Hypothalamus (tissue), 51 donors: ENCODE results near the gene TM9SF2.
"Not testable (repeated sequence)": the region's sequence is repeated elsewhere in the genome, so short reads cannot be mapped to it uniquely, and the experiment has no call there.

Experiments
- DNase-seq, 51 donors: peaks; one replicate each; lab custom pipeline; 2025; lab: John Stamatoyannopoulos, UW

The TM9SF2 gene, protein sequence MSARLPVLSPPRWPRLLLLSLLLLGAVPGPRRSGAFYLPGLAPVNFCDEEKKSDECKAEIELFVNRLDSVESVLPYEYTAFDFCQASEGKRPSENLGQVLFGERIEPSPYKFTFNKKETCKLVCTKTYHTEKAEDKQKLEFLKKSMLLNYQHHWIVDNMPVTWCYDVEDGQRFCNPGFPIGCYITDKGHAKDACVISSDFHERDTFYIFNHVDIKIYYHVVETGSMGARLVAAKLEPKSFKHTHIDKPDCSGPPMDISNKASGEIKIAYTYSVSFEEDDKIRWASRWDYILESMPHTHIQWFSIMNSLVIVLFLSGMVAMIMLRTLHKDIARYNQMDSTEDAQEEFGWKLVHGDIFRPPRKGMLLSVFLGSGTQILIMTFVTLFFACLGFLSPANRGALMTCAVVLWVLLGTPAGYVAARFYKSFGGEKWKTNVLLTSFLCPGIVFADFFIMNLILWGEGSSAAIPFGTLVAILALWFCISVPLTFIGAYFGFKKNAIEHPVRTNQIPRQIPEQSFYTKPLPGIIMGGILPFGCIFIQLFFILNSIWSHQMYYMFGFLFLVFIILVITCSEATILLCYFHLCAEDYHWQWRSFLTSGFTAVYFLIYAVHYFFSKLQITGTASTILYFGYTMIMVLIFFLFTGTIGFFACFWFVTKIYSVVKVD

DNA sequence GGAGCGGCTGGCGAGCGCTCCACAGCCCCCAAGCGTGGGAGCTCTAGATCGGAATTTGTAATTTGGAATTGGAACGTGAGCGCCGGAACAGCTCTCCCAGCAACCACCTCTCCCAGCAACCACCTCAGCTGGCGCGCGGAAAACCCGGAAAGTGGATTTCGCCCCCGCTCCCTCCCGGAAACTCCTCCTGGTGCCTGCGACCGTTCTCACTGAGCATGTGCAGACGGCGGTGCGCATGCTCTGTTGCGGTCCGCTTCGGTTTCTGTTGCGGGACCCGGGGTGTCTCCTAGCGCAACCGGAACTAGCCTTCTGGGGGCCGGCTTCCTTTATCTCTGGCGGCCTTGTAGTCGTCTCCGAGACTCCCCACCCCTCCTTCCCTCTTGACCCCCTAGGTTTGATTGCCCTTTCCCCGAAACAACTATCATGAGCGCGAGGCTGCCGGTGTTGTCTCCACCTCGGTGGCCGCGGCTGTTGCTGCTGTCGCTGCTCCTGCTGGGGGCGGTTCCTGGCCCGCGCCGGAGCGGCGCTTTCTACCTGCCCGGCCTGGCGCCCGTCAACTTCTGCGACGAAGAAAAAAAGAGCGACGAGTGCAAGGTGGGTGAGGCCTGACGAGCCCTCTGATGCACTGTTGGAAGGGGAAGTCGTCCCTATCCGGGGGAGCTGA lies at the start of gene TM9SF2:
TM9SF2 (plus strand) TSS at position 289 of the 664 bp plus-strand sequence; CDS start at position 424, 135 bp downstream.
- DNase-seq, result peak; percentile 62 to 98 (median 91)

DNA sequence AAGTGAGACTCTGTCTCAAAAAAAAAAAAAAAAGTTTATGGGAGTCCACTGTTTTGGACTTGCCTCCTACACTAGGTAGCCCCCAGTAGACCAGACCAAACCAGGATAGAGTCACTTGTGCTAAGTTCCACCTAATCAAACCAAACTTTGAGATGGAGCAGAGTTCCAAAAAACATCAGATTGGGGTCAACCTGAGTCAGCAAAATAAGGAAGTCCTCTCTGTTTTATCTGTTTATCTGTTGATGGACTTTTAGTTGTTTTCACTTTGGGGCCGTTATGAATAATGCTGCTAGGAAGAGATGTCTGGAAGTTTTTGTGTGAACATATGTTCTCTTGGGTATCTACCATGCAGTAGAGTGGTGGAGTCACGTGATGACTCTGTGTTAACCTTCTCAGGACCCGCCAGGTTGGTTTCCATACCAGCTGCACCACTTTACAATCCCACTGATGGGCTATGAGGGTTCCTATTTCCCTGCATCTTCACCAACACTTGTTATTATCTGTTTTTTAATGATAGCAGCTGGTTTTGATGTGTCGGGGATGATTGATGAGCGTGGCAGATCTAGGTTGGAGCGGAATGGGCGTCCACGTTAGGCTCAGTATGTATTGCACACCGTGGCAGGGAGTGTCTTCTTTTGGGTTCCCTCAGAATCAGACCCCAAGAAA lies 46.6 kb upstream of the TM9SF2 start:
- no peak for DNase-seq

DNA sequence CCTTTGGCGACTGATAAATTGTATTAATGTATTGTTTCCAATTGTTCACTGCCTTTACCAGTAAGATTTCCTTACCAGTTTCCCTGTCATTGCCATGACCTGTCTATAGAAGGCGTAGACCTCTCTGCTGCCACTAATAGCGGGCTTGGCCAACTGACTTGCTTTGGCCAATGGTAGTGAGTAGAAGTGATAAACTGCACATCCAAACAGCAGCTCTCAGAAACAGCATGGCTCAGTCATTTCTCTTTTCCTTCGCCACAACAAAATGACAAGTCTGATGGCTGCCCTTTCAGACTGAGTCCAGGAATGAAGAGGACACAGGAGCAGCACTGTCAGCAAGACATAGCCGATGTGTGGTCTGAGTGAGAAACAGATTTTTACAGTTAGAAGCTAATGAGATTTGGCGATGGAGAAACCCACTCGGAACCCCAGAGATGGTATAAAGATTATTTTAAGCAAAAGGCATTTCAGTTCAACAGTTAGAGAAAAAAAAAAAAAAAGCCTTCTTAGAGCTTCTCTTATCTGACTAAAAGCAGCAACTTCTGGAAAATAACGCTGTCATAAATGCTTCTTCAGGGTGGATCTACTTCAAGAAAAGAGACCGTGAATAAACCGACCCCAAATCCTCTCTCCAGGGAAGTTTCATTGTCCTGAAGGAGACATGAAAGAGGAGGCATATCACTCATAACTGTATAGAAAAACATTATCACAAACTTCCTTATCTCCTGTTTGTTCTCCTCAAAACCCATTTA lies 42.0 kb upstream of the TM9SF2 start:
- no peak for DNase-seq

DNA sequence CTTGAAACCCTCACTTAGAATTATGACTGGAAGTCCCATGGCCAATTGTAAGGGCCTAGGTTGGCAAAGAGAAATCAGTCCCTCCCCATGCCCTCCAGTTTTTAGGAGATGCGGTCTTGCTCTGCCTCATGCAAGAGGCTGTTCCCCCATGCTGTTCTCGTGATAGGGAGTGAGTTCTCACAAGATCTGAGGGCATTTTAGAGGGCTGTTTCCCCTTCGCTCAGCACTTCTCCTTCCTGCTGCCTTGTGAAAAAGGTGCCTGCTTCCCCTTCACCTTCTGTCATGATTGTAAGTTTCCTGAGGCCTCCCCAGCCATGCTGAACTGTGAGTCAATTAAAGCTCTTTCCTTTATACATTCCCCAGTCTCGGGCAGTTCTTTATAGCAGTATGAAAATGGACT lies 40.5 kb upstream of the TM9SF2 start:
- DNase-seq, result not testable (repeated sequence)

DNA sequence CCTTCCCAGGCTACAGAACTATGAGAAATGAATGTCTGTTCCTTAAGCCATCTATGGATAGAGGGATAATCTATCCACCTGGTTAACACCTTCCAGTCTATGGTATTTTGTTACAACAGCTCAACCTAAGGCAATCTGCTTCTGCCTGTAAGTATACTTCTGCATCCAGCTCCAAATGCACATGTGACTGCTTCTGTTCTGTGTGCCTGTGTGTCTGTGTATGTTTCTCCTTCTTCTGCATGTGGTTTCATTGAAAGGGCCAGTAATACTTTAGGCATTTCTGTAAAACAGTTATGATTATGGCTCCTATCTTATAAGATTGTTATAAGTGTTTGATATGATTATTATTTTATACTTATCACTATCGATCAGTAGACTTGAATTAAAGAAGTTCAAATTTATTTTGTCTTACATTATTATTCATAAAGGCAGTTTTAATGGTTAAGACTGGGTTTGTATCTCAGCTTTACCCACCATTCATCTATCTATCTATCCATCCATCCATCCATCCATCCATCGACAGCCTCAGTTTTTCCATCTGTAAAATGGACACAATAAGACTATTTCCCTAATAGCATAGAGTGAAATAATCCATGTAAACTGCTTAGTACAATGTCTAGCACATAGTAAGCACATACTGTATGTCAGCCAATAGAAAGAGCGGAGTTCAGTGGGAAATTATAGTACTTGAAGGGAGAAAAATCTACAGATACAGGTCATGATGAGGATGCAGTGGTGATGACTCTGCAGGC lies 37.5 kb upstream of the TM9SF2 start:
- no peak for DNase-seq

DNA sequence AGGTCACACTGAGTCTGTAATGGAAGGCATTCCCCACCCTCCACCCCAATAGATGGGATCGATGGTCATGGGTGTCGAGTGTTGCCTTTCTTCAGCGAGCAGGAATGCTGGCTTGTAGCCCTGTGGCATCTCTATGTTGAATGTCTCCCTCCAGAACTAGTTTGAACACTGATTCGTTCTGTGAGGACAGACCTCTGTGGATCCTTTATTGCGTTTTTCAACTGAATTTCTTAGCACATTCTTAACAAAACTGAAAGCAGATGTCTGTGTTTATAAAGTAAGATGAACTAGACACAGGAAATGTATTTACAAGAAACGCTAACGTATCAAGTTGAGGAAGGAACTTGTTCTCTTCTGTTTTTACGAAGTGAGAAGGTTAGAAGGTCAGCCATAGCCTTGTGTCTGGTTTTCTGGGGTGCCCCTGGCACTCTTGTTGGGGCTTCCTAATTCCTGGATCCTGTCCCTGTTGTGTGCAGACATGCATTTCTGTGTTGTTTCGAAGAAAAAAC lies 36.8 kb upstream of the TM9SF2 start:
- DNase-seq, result no peak

DNA sequence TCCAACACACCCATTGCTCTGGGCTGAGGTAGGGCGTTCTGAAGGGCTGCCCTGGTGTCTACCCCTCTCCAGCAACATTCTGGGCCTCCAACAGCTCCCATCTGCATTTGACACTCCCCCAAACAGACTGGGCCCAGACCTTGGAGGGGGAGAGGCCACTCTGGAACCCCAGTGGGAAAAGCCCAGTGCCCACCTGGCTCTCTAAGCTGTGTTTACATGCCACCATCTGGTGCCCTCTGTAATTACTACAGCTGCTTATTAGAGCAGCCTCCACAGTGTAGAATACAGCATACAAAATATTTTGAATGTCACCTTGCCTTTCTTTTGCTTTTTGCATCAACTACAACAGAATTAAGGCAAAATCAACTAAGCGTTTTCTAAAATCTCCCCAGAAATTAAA lies 35.8 kb upstream of the TM9SF2 start:
- DNase-seq, result no peak

DNA sequence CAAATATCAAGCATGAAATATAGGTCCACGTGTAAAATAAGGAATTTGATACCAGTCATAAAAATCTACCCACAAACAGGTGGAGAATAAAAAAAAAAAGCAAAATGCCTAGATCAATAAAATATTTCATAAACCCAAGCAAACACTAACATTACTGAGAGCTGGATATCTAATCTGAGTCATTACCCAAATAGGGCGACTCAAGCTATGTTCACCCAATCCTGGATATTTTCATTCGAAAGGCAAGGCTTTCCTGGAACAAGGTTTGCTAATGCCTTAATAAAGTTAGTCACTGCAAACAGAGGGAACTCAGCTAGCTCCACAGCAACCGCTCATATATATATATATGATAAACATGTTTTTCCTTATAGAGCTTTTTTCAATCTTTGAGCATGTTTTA lies 33.5 kb upstream of the TM9SF2 start:
- no peak for DNase-seq

DNA sequence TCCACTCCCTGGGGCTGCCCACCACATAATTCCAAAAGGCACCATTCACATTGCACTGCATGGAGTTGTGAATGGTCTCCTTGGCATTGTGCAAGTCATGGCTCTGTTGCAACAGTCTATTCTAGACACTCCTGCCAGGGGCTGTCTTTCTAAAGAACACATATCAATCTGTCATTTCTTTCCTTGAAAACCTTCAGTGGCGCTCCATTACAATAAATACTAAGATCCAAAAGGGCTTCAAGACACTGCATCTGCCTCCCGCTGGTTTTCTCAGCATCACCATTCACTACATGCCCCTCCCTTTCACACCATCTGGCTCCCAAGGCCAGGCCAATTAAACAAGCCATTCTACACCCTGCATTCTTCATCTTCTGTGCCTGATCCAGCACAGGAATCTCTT lies 32.2 kb upstream of the TM9SF2 start:
- DNase-seq, result no peak

DNA sequence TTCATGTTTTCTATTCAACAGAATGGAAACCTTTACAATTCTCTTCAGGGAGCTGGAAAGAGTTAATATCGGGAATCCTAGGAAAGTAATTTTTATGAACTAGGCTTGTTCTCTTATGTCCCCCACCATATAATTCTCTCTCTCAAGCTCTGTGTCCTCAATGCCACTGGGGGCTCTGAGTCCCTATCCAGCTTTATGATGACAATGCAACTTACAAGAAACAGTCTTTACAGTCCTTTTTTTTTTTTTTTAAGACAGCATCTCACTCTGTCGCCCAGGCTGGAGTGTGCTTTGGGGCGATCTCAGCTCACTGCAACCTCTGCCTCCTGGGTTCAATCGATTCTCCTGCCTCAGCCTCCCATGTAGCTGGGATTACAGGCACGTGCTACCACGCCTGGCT lies 31.2 kb upstream of the TM9SF2 start:
- no peak for DNase-seq

DNA sequence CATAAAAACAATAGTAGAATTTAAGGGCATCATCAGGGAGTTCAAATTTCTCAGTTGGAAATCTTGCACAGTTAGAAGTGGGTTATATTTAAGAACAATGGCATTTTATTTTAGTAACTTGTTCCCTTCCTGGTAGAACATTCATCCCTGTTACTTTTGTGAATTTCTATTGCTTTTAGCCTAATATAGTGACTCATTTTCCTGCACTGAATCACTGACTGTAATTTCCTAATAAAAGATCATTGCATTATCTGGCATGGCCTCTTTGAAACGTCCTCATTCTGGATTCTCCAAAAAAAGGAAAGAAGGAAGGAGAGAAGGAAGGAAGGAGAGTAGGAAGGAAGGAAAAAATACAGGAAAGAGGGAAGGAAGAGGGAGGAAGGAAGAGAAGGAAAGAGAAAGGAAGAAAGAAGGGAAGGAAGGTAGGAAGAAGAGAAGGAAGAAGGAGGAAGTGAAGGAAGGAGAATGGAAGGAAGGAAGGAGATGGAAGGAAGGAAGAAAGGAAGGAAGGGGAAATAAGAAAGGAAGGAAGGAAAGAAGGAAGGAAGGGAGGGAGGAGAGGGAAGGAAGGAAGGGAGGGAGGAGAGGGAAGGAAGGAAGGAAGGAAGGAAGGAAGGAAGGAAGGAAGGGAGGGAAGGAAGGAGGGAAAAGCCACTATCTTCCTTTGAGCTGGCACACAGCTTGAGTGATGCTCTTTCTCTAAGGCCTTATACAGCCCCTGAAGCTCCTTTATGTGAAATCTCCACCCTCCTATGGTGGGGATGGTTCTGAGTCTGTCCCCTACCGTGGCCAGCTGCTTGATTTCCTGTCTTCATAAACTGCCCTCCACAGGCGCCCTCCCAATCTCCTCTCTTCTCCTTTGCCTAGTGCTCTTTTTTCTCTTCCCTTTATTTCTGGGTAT lies 29.8 kb upstream of the TM9SF2 start:
- DNase-seq, result no peak

DNA sequence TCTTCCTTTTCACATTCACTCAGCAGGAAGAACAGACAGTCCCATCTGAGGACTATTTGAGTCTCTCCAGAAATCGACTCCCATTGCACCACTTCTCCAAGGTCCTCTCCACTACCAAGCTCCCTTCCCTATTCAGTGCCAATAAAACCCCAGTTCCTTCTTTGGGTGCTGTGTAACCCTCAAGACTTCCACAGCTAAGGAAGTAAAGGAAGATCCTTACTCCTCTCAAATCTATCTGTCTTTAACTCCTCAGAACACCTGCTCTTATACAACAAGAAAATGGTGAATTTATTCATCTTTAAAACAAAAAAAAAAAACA lies 29.2 kb upstream of the TM9SF2 start:
- no peak for DNase-seq

DNA sequence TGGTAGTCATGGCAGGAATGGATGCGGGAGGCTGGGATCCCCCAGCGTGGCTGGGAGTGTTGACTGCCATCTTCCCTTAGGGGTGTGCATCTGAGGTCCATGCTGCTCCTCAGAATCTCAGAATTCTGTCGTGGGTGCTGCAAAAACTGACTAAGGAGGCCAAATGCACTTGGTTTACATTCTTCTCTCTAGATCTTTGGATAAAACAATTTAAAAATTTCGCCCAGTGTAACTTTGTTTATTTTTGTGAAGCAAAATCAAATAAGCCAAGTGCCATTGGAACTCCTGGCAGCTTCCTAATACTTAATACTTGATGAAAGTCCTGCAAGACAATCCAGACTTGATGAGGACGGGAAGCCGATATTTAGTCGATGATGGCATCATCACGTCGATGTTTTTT lies 27.8 kb upstream of the TM9SF2 start:
- DNase-seq, result no peak

DNA sequence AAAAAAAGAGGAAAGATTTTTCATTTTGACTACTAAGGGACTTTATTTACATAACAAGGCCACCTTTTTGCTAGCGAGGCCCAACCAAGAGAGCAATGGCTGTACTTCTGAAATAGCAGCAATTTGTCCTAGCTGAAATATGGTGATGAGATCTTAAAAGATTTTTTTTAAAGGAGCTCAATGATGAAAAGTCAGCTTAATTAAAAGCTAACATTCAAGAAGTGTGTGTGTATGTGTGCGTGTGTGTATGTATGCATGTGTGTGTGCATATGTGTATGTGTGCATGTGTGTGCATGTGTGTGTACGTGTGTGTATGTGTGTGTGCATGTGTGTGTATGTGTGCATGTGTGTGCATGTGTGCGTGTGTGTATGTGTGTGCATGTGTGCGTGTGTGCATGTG lies 24.6 kb upstream of the TM9SF2 start:
- DNase-seq, result no peak

DNA sequence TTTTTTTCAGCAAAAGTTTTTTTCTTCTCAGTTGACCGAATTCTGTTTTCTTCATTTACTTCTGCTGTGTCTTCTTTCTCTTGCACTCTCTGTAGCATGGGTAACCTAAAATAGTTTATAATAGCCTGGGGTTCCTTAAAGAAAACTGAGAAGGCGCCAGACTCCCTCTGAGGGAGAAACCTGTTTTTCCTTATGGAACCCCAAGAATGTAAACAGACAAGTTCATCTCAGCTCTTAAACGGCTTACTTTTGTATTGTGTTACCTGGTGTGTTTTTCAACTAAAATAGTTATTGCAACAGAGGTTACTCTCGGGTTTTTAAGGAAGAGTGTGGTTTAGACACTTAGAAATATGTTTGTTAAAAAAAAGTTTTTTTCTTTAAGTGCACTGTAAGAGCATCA lies 23.8 kb upstream of the TM9SF2 start:
- no peak for DNase-seq

DNA sequence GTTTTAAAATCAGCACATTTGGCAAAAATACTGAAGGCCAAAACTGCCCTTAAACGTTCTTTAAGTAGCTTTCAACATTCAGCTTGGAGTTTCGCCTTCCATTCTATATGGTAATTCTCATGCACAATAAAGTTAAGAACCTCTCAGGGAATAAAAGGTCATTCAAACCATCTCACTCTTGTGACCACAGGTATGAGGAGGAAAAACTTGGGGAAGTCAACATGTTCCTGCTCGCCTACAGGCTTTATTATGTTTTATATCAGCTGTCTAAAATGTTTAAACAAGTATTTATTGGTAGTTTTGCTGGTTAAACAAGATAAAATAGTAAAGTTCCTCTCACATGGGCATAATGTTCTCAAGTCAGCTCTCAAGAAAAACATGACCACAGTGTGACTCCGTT lies 19.9 kb upstream of the TM9SF2 start:
- no peak for DNase-seq

DNA sequence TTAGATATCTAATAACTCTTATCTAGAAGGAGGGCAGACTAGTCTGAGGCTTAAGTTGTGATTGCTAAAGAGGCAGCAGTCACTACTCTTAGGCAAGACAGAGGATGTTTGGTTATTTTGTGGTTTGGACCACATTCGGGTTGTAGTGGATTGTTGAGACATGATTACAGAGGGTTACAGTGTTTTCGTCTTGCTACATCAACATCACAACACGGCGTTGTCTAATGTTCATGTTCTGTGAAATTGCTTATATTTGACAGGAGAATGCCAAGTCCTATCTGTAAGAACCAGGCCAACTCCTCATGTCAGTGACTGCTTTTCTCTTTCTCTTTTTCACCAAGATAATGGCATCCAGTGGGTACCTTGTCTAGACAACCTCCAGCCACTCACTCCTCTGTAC lies 16.8 kb upstream of the TM9SF2 start:
- no peak for DNase-seq

DNA sequence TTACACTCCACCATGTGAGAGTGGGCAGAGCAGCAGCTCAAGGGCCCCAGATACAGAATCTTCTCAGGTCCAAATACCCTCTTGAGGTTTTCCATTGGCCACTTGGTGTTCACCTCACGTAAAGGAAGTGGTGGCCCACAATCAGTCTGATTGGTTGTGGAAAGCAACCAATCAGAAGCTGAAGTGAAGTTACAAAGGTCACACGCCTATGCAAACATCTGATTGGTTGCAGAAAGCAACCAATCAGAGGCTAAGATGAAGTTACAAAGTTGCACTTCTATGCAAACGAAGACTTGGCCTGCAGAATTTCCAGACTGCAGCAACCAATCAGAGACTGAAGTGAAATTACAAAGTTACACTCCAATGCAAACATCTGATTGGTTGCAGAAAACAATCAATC lies 14.3 kb upstream of the TM9SF2 start:
- no peak for DNase-seq

DNA sequence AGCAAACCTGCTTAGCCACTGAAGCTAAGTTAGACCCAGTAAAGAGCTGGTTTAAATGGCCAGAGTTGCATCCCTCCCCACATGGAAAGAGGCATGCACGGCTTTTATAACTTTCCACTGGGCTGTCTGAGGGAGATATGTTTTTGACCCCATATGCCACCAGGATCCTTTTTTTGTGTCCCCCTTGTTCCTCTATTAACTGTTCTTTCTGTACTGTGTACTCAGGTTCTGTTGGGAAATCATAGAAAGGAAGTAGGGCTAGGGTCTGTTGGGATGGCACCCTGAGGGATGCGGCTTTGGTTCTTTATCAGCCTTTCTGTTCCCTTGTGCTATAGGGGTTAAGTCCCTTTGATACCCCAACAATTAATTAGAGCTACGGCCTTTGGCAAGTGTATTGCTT lies 12.2 kb upstream of the TM9SF2 start:
- no peak for DNase-seq
